ENCODE data around the gene PTPRM.

The PTPRM gene

GRCh38 chr18:7755753-7756475, 188.8 kb downstream of the PTPRM start:
- Histone ChIP-seq H3K4me2 (ENCODE audit: low read depth, low read length) (no peak overlapping the region), H3K4me1 (ENCODE audit: low read length) (no peaks in the 10 kb centered on the region), H2AFZ (ENCODE audit: low read length) (no peak overlapping the region), H3K27ac (ENCODE audit: low read length) (no peak overlapping the region), H3K9me2 (replicated peaks; ENCODE audit: insufficient read depth, low read length) (no peaks in the 10 kb centered on the region), H3K36me3 (replicated peaks; ENCODE audit: insufficient read depth, low read length) (no peaks in the 10 kb centered on the region), H3F3A (ENCODE audit: insufficient read depth, low read length) (no peaks in the 10 kb centered on the region), H3K79me2 (ENCODE audit: low read length) (no peaks in the 10 kb centered on the region), H3K4me3 (ENCODE audit: low read length) (no peak overlapping the region), H3K27me3 (replicated peaks; ENCODE audit: insufficient read depth, low read length) (no peaks in the 10 kb centered on the region), H3K9ac (ENCODE audit: low read length) (no peak overlapping the region), H4K20me1 (ENCODE audit: insufficient read depth, low read length) (no peaks in the 10 kb centered on the region), H3K9me3 (replicated peaks; ENCODE audit: insufficient read depth, low read length) (no peaks in the 10 kb centered on the region)
- TF ChIP-seq EZH2phosphoT487 (IDR thresholded peaks at IDR 0.05; ENCODE audit: low read length) (no peak), EZH2 (optimal IDR thresholded peaks at IDR 0.05; ENCODE audit: low read depth, low read length) (no peak), CTCF (IDR thresholded peaks at IDR 0.05; ENCODE audit: low read length) (no peak)
- DNase-seq: no peak

GRCh38 chr18:7757175-7757574, 190.1 kb downstream of the PTPRM start:
- no peak overlapping the region for H3K9ac ChIP-seq (ENCODE audit: low read length)

GRCh38 chr18:7758764-7759163, 191.6 kb downstream of the PTPRM start:
- H3K27me3 ChIP-seq (replicated peaks; ENCODE audit: insufficient read depth, low read length): no peaks in the 10 kb centered on the region
- H2AFZ ChIP-seq (ENCODE audit: low read length): no peak overlapping the region
- no peak overlapping the region for H3K4me3 ChIP-seq (ENCODE audit: low read length)
- H3K36me3 ChIP-seq (replicated peaks; ENCODE audit: insufficient read depth, low read length): no peaks in the 10 kb centered on the region
- H3F3A ChIP-seq (ENCODE audit: insufficient read depth, low read length): no peaks in the 10 kb centered on the region
- no peak overlapping the region for H3K4me2 ChIP-seq (ENCODE audit: low read depth, low read length)
- no peaks in the 10 kb centered on the region for H3K4me1 ChIP-seq (ENCODE audit: low read length)
- H3K9ac ChIP-seq (ENCODE audit: low read length): no peak overlapping the region
- no peaks in the 10 kb centered on the region for H3K9me3 ChIP-seq (replicated peaks; ENCODE audit: insufficient read depth, low read length)
- no peaks in the 10 kb centered on the region for H3K79me2 ChIP-seq (ENCODE audit: low read length)
- no peak overlapping the region for H3K27ac ChIP-seq (ENCODE audit: low read length)
- TF ChIP-seq EZH2phosphoT487 (IDR thresholded peaks at IDR 0.05; ENCODE audit: low read length): no peak
- TF ChIP-seq CTCF (IDR thresholded peaks at IDR 0.05; ENCODE audit: low read length): no peak
- no peak for TF ChIP-seq EZH2 (optimal IDR thresholded peaks at IDR 0.05; ENCODE audit: low read depth, low read length)
- H3K9me2 ChIP-seq (replicated peaks; ENCODE audit: insufficient read depth, low read length): no peaks in the 10 kb centered on the region
- no peaks in the 10 kb centered on the region for H4K20me1 ChIP-seq (ENCODE audit: insufficient read depth, low read length)
- DNase-seq: no peak

More at GRCh38 chr18:7757175-7757574, 190.1 kb downstream of the PTPRM start:
- Histone ChIP-seq H3K79me2 (ENCODE audit: low read length) (no peaks in the 10 kb centered on the region), H3K27me3 (replicated peaks; ENCODE audit: insufficient read depth, low read length) (no peaks in the 10 kb centered on the region), H3K4me3 (ENCODE audit: low read length) (no peak overlapping the region), H3K4me2 (ENCODE audit: low read depth, low read length) (no peak overlapping the region), H3F3A (ENCODE audit: insufficient read depth, low read length) (no peaks in the 10 kb centered on the region), H2AFZ (ENCODE audit: low read length) (no peak overlapping the region), H3K9me2 (replicated peaks; ENCODE audit: insufficient read depth, low read length) (no peaks in the 10 kb centered on the region), H3K27ac (ENCODE audit: low read length) (no peak overlapping the region), H3K4me1 (ENCODE audit: low read length) (no peaks in the 10 kb centered on the region), H3K9me3 (replicated peaks; ENCODE audit: insufficient read depth, low read length) (no peaks in the 10 kb centered on the region), H3K36me3 (replicated peaks; ENCODE audit: insufficient read depth, low read length) (no peaks in the 10 kb centered on the region), H4K20me1 (ENCODE audit: insufficient read depth, low read length) (no peaks in the 10 kb centered on the region)
- TF ChIP-seq CTCF (IDR thresholded peaks at IDR 0.05; ENCODE audit: low read length) (no peak), EZH2phosphoT487 (IDR thresholded peaks at IDR 0.05; ENCODE audit: low read length) (no peak), EZH2 (optimal IDR thresholded peaks at IDR 0.05; ENCODE audit: low read depth, low read length) (no peak)
- DNase-seq: no peak
